Lower leg skin (tissue), 4 donors: ENCODE data around the gene MYRIP. TPM values are rescaled to one million over a fixed set of nuclear protein-coding genes. Genes with fewer than 3 reads are reported as not detected.
"Not testable (repeated sequence)": the region's sequence is repeated elsewhere in the genome, so short reads cannot be mapped to it uniquely, and the experiment has no call there.

ENCODE experiments used
- DNase-seq, 2 donors: peaks; one replicate each; pipeline ENCODE4 v3.0.0-alpha.2; 2019; ENCODE audit warnings: low spot score in 2 of 2
- H3K4me3 ChIP-seq: fragments of 200-600 bp; sonication (generic); 2 replicates; pipeline ENCODE4 v1.5.1; 2017; ENCODE audit warnings: mild to moderate bottlenecking, low read depth; ENCODE audit not compliant: poor library complexity, severe bottlenecking
- POLR2A ChIP-seq, 2 donors: fragments of 450-650 bp; IDR thresholded peaks; one replicate each; pipeline ENCODE4 v1.6.1; 2016 to 2017; ENCODE audit warnings: antibody characterized with exemption in 2 of 2, mild to moderate bottlenecking in 1 of 2, moderate library complexity in 1 of 2
- WGBS, 2 donors: methylation state at CpG; one replicate each; pipeline ENCODE4 v1.1.5; 2018; 5-methylcytosine and 5-hydroxymethylcytosine counted together
- intact Hi-C: fragments of 100-400 bp; cut with DNase I; formaldehyde crosslinking; loops from one replicate; pipeline ENCODE4 v1.15.0; 2023; ENCODE audit warnings: low total_unique reads
- total RNA-seq, 4 donors: library from RNA; depleted of rRNA; stranded (reverse); fragments of >200 nt; gene quantifications; one replicate each; pipeline ENCODE4 v1.1.0, GENCODE V29; 2016
- TF ChIP-seq, protein P1 (sequence below), 3 donors: fragments of 450-650 bp; IDR thresholded peaks; one replicate each; pipeline ENCODE4 v1.5.1; 2016; ENCODE audit warnings: antibody characterized with exemption in 3 of 3, mild to moderate bottlenecking in 3 of 3, moderate library complexity in 2 of 3

Gene MYRIP
- total RNA-seq, 4 donors from 2014 or later: 1.2 to 2.9 (median 1.5) TPM

DNA sequence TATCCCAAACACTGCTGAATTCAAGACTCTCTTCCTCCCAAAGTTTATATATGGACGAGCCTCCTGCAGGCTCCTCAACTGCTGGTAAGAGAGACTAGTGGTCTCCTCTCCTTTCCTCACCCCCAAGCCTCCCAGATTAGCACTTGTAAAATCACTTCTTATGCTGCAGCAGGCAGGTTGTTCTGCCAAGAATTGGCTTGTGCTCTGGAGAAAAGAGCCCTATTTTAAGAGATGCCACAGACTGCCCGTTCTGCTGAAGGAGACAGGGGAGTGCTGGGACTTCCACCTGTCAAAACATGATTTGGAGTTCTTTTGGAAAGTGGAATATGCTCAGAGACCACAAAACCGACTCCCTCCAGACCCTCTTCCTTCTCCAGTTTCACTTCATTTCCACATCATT lies 269.2 kb downstream of the MYRIP start:
- DNase-seq: no peak
- no peak overlapping the region for H3K4me3 ChIP-seq
- intact Hi-C loops: no loop called here
- 62 to 66% methylated on average over 3 of the region's 3 CpGs for WGBS, 2 donors
- TF ChIP-seq, protein P1, sequence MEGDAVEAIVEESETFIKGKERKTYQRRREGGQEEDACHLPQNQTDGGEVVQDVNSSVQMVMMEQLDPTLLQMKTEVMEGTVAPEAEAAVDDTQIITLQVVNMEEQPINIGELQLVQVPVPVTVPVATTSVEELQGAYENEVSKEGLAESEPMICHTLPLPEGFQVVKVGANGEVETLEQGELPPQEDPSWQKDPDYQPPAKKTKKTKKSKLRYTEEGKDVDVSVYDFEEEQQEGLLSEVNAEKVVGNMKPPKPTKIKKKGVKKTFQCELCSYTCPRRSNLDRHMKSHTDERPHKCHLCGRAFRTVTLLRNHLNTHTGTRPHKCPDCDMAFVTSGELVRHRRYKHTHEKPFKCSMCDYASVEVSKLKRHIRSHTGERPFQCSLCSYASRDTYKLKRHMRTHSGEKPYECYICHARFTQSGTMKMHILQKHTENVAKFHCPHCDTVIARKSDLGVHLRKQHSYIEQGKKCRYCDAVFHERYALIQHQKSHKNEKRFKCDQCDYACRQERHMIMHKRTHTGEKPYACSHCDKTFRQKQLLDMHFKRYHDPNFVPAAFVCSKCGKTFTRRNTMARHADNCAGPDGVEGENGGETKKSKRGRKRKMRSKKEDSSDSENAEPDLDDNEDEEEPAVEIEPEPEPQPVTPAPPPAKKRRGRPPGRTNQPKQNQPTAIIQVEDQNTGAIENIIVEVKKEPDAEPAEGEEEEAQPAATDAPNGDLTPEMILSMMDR (IDR thresholded peaks at IDR 0.05): no peak
- no peak for TF ChIP-seq POLR2A (IDR thresholded peaks at IDR 0.05)

DNA sequence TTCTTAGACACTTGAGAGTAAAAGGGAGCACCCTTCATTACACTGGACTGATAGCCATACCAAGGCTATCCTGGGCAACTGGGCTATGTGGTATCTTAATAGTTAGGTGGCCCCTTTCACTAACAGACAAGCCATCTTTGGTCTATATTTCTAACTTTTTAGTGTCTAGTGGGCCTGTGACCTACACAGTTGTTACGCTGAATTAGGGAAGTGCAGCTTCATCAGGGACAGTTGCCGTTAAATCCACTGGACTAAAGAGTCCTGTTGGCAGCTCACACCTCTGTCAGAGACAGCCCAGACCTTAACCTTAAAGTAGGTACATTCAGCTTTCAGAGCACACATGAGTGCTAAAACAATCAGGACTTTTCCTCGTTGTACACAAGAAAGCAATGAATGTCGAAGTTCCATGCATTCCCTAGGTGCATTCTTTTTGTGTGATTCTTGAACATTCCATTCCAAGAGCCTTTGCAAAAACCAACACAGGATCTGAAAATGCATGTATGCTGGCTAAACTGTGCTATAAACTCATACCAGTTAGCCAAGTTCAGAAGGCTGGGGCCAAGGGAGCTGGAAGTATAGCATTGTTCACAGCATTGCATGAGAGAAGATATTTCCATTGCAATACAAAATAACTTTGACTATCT lies 269.9 kb downstream of the MYRIP start:
- no peak overlapping the region for H3K4me3 ChIP-seq
- intact Hi-C loops: no loop called here
- no peak for TF ChIP-seq POLR2A (IDR thresholded peaks at IDR 0.05)
- TF ChIP-seq, protein P1 (IDR thresholded peaks at IDR 0.05): no peak
- WGBS, 2 donors: 56 to 61% methylated on average over 4 of the region's 4 CpGs
- DNase-seq: no peak

DNA sequence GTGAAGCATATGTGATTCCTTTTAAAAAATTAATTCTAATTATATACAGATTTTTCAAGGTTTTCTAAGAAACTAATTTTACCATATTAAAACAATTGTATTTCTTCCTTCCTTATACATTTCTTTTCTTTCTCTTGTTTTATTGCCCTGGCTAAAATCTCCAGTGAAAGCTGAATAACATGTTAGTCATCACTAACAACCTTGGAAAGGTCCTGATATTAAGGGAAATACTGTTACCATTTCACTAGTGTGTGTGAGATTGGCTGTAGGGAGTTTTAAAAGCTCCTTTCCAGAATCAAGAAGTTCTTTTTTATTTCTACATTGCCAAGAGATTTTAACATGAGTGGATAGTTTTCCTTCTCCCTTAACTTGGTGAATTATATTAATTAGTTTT lies 270.4 kb downstream of the MYRIP start:
- TF ChIP-seq POLR2A (IDR thresholded peaks at IDR 0.05): no peak
- TF ChIP-seq, protein P1 (IDR thresholded peaks at IDR 0.05): no peak
- intact Hi-C loops: no loop called here
- H3K4me3 ChIP-seq: no peak overlapping the region
- DNase-seq: no peak

DNA sequence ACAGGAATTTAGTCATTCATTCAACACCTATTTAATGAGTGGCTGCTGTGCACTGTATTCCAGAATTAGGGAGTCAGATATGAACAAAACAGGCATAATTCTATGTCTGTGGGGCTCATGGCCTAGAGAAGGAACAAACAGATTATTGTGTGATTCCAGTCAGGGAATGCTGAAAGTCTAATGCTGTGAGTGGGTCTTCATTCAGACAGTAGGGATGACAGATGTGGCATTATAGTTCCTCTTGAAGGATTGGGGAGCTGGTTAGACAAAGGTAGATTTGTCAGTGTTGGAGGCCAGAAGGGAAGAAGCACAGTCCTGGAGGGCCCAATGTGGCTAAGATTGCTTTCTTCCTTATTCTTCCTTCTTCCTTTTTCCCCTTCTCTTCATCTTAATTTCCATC lies 273.7 kb downstream of the MYRIP start:
- intact Hi-C loops: loop anchor here (2.0 kb wide), 1 partner anchor 34 kb away; no protein-coding TSS in a partner anchor
- no peak for TF ChIP-seq POLR2A (IDR thresholded peaks at IDR 0.05)
- TF ChIP-seq, protein P1 (IDR thresholded peaks at IDR 0.05): no peak
- H3K4me3 ChIP-seq: no peak overlapping the region
- no peak for DNase-seq

DNA sequence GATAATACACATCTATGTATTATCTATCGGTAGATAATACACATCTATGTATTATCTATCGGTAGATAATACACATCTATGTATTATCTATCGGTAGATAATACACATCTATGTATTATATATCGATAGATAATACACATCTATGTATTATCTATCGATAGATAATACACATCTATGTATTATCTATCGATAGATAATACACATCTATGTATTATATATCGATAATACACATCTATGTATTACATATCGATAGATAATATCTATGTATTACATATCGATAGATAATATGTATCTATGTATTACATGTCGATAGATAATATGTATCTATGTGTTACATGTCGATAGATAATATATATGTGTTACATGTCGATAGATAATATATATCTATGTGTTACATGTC lies 275.0 kb downstream of the MYRIP start:
- H3K4me3 ChIP-seq, DNase-seq, intact Hi-C loops: not testable (repeated sequence)
- 96% methylated on average over 9 to 10 of the region's 12 CpGs for WGBS, 2 donors

DNA sequence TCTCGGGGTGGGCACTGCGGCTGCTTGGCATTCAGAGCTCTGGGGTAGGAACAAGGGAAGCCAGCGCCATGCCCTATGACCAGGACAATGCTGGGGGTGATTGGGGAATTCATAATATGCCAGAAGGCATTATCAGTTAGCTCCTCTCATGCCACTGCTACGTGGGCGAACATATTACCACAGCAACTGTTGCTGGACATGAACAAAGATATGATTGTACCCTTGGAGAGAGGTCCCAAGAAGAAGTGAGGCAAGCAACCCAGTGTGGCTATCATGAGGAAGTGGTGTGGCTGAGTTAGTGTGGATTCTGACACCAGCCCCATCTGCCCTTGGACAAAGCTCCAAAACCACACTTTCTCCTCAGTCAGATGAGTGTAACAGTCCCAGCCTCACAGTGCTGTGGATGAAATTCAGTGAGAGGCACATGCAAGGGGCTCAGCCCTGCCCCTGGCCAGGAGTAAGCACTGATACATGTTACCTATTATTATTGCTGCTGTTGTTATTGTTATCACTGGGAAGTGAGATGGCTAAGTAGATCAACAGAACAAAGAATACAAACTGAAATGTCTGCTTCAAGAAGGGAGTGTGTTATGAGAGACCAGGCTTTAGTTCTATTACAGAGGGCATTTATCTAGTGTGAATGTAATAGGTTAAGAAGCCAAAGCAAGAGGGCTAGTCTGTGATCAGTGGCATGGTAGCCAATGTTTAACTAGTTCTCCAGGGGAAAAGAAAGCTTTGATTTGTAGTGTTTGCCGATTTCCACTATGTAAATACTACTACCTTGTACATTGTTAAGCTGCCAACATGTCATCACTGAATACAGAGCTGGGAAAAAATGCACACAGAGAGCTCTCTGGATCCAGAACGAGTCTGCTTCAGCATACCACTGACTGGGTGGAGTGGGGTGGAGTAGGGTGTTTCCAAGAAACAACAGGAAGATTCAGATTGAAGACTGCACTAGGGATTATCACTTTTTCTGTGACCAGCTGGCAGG lies 277.8 kb downstream of the MYRIP start:
- no peak for TF ChIP-seq POLR2A (IDR thresholded peaks at IDR 0.05)
- no peak overlapping the region for H3K4me3 ChIP-seq
- no peak for DNase-seq
- WGBS, 2 donors: 66 to 70% methylated on average over 7 of the region's 7 CpGs
- intact Hi-C loops: no loop called here
